GM23248 (cell line): ENCODE results near the gene SC5D.

Source experiments
- EZH2 ChIP-seq: fragments of 200-600 bp; sonication (generic); IDR thresholded peaks from 2 replicates; pipeline ENCODE4 v1.6.1; 2018; ENCODE audit warnings: antibody characterized with exemption, mild to moderate bottlenecking; ENCODE audit not compliant: insufficient read depth, poor library complexity, severe bottlenecking
- EZH2phosphoT487 ChIP-seq: fragments of 200-600 bp; sonication (generic); IDR thresholded peaks from 2 replicates; pipeline ENCODE4 v1.6.1; 2018; ENCODE audit warnings: antibody characterized with exemption, moderate library complexity, mild to moderate bottlenecking, low read depth; ENCODE audit not compliant: insufficient read depth

DNA sequence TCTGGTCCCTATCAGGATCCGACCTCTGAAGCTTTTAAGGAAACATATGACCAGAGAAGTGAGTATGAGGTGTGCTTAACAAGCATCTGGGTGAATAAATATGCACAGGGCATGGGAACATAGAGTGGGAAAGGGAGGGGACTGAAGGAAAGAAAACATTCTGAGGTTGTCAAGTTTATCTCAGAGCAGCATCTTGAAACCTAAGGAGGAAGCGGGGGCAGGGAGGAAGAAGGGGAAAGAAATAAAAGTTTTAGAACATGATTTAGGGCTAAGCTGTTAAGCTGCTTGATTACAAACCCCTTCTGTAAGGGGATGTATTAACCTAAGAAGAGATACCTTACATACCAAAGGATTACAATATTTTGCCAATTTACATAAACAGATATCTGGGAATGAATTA is 24.0 kb upstream of the SC5D start:
- no peak for TF ChIP-seq EZH2
- no peak for TF ChIP-seq EZH2phosphoT487
